ENCODE measurements around the gene B4GALT2. TPM values are rescaled to one million over a fixed set of nuclear protein-coding genes. Genes with fewer than 3 reads are reported as not detected.

The B4GALT2 gene
- total and polyA plus RNA-seq, 9 of the 15 experiments (the other 6 are each of a cell fraction or from before 2014, with no cell fraction given), result 1.3 to 86.8 (median 43.8) TPM

- no peak for TF ChIP-seq ZNF318 (IDR thresholded peaks at IDR 0.05; ENCODE audit: borderline replicate concordance in 1 of 2, low read depth in 1 of 2)
- TF ChIP-seq ERF (CRISPR knock-in tag; IDR thresholded peaks at IDR 0.05), result no peak
- no peak for TF ChIP-seq CHD7 (IDR thresholded peaks at IDR 0.05; ENCODE audit: low read depth, low read length)
- TF ChIP-seq NFRKB (IDR thresholded peaks at IDR 0.05; ENCODE audit: low read depth), result no peak
- TF ChIP-seq PTBP1 (IDR thresholded peaks at IDR 0.05; ENCODE audit: low read depth, low read length), result no peak
- no peak for TF ChIP-seq RFX1 (IDR thresholded peaks at IDR 0.05)
- no peak for TF ChIP-seq ARHGAP35 (IDR thresholded peaks at IDR 0.05; ENCODE audit: partially characterized antibody)
- TF ChIP-seq ZBED1 (IDR thresholded peaks at IDR 0.05), result no peak
These were observed 44.7 kb upstream of the B4GALT2 start (continued) for GRCh38 chr1:43934101-43934985.

Measured in K562 (cell line).